Neural cell (in vitro differentiated cells): ENCODE measurements around the gene NTNG1. TPM values are rescaled to one million over a fixed set of nuclear protein-coding genes. Genes with fewer than 3 reads are reported as not detected.

ENCODE experiments used
- H2AFZ ChIP-seq: fragments of 200-600, 300-800 bp; sonication (generic), shearing (Covaris generic); 2 replicates; pipeline ENCODE4 v1.6.0; 2014; ENCODE audit warnings: low read depth, mild to moderate bottlenecking, antibody characterized with exemption, low read length, moderate library complexity
- H3F3A ChIP-seq: fragments of 200-600 bp; shearing (Covaris generic); 2 replicates; pipeline ENCODE4 v1.6.1; 2016; ENCODE audit warnings: mild to moderate bottlenecking, moderate library complexity, mixed read lengths, antibody characterized with exemption, low read length; ENCODE audit not compliant: insufficient read depth, poor library complexity, severe bottlenecking
- H3K27ac ChIP-seq: fragments of 200-600, 300-800 bp; sonication (generic), shearing (Covaris generic); 2 replicates; pipeline ENCODE4 v1.5.1; 2014; ENCODE audit warnings: mild to moderate bottlenecking, low read length, moderate library complexity
- H3K27me3 ChIP-seq: fragments of 300-800, 200-600 bp; sonication (generic), shearing (Covaris generic); 2 replicates; pipeline ENCODE4 v1.6.0; 2014; ENCODE audit warnings: mild to moderate bottlenecking, low read depth, low read length, moderate library complexity; ENCODE audit not compliant: insufficient read depth
- H3K36me3 ChIP-seq: fragments of 300-800, 200-600 bp; sonication (generic), shearing (Covaris generic); 2 replicates; pipeline ENCODE4 v1.5.1; 2014; ENCODE audit warnings: mild to moderate bottlenecking, antibody characterized with exemption, low read length, moderate library complexity; ENCODE audit not compliant: insufficient read depth
- H3K4me2 ChIP-seq: fragments of 300-800, 200-600 bp; sonication (generic), shearing (Covaris generic); 2 replicates; pipeline ENCODE4 v1.6.0; 2014; ENCODE audit warnings: mild to moderate bottlenecking, low read length
- H3K4me3 ChIP-seq: fragments of 300-800, 200-600 bp; sonication (generic), shearing (Covaris generic); 2 replicates; pipeline ENCODE4 v1.5.1; 2014; ENCODE audit warnings: mild to moderate bottlenecking, low read length, moderate library complexity
- H3K79me2 ChIP-seq: fragments of 200-600 bp; shearing (Covaris generic); replicated peaks from 2 replicates; pipeline ENCODE4 v1.6.0; 2014; ENCODE audit warnings: mild to moderate bottlenecking, low read length, moderate library complexity; ENCODE audit not compliant: insufficient read depth
- H3K9ac ChIP-seq: fragments of 300-800, 200-600 bp; sonication (generic), shearing (Covaris generic); 2 replicates; pipeline ENCODE4 v1.6.1; 2016; ENCODE audit warnings: mild to moderate bottlenecking, low read length, mixed read lengths
- H3K9me2 ChIP-seq: fragments of 200-600 bp; shearing (Covaris generic); 2 replicates; pipeline ENCODE4 v1.6.1; 2016; ENCODE audit warnings: mild to moderate bottlenecking, low read length, mixed read lengths; ENCODE audit not compliant: insufficient read depth
- H3K9me3 ChIP-seq: fragments of 200-600, 300-800 bp; sonication (generic), shearing (Covaris generic); 2 replicates; pipeline ENCODE4 v1.6.1; 2016; ENCODE audit warnings: mild to moderate bottlenecking, mixed run types, low read length, moderate library complexity, mixed read lengths
- H4K20me1 ChIP-seq: fragments of 200-600 bp; shearing (Covaris generic); 2 replicates; pipeline ENCODE4 v1.6.1; 2016; ENCODE audit warnings: mild to moderate bottlenecking, mixed run types; ENCODE audit not compliant: insufficient read depth
- CTCF ChIP-seq: fragments of 450-650 bp; IDR thresholded peaks from 2 replicates; pipeline ENCODE4 v1.5.1; 2014; ENCODE audit warnings: antibody characterized with exemption, mild to moderate bottlenecking, moderate library complexity; ENCODE audit not compliant: poor library complexity, severe bottlenecking
- EP300 ChIP-seq: fragments of 450-650 bp; conservative IDR thresholded peaks from 2 replicates; pipeline ENCODE4 v1.6.1; 2014; ENCODE audit warnings: antibody characterized with exemption, mild to moderate bottlenecking, moderate library complexity; ENCODE audit not compliant: poor library complexity, severe bottlenecking
- EZH2 ChIP-seq: fragments of 200-600, 300-800 bp; shearing (Covaris generic), sonication (generic); IDR thresholded peaks from 2 replicates; pipeline ENCODE4 v1.6.1; 2014; ENCODE audit warnings: antibody characterized with exemption, low read length, borderline replicate concordance, mild to moderate bottlenecking; ENCODE audit not compliant: insufficient read depth, poor library complexity, severe bottlenecking
- MXI1 ChIP-seq: fragments of 450-650 bp; conservative IDR thresholded peaks from 2 replicates; pipeline ENCODE4 v1.6.1; 2014; ENCODE audit warnings: antibody characterized with exemption, mild to moderate bottlenecking; ENCODE audit not compliant: poor library complexity, severe bottlenecking
- POLR2AphosphoS5 ChIP-seq: IDR thresholded peaks from 2 replicates; pipeline ENCODE4 v1.6.1; 2012
- RAD21 ChIP-seq: fragments of 450-650 bp; conservative IDR thresholded peaks from 2 replicates; pipeline ENCODE4 v1.6.1; 2014; ENCODE audit warnings: antibody characterized with exemption, mild to moderate bottlenecking, moderate library complexity
- REST ChIP-seq: IDR thresholded peaks from 2 replicates; pipeline ENCODE4 v1.6.1; 2012; ENCODE audit warnings: borderline replicate concordance
- SMC3 ChIP-seq: fragments of 450-650 bp; conservative IDR thresholded peaks from 2 replicates; pipeline ENCODE4 v1.6.1; 2014; ENCODE audit warnings: antibody characterized with exemption, mild to moderate bottlenecking, moderate library complexity; ENCODE audit not compliant: poor library complexity
- TAF1 ChIP-seq: IDR thresholded peaks from 2 replicates; pipeline ENCODE4 v1.6.1; 2012; ENCODE audit warnings: low read depth
- polyA plus RNA-seq: library from polyadenylated mRNA; depleted of rRNA; stranded (reverse); fragments of >200 nt; gene quantifications from 2 replicates; pipeline ENCODE4 v1.2.3, GENCODE V29; 2014

Gene NTNG1
- polyA plus RNA-seq, 1 donor from 2014 or later, result not detected

GRCh38 chr1:107342316-107342715 lies 201.5 kb downstream of the NTNG1 start:
- TF ChIP-seq RAD21, result no peak
- TF ChIP-seq MXI1, result no peak
- TF ChIP-seq TAF1, result no peak
- TF ChIP-seq EP300, result no peak
- TF ChIP-seq CTCF, result no peak
- no peak for TF ChIP-seq REST
- TF ChIP-seq SMC3, result no peak
- TF ChIP-seq POLR2AphosphoS5, result no peak
- TF ChIP-seq EZH2, result no peak
- Histone ChIP-seq H3K4me3 (no peak overlapping the region), H2AFZ (no peak overlapping the region), H3K36me3 (no peaks in the 10 kb centered on the region), H3K9me2 (no peaks in the 10 kb centered on the region), H3K4me2 (no peak overlapping the region), H4K20me1 (no peaks in the 10 kb centered on the region), H3K27me3 (no peaks in the 10 kb centered on the region), H3K79me2 (no peaks in the 10 kb centered on the region), H3K9me3 (no peaks in the 10 kb centered on the region), H3F3A (no peaks in the 10 kb centered on the region), H3K27ac (no peak overlapping the region), H3K9ac (no peak overlapping the region)

GRCh38 chr1:107342768-107343167 lies 201.9 kb downstream of the NTNG1 start:
- Histone ChIP-seq H3K9me2 (no peaks in the 10 kb centered on the region), H3K79me2 (no peaks in the 10 kb centered on the region)

More at GRCh38 chr1:107342768-107343167, 201.9 kb downstream of the NTNG1 start:
- Histone ChIP-seq H3F3A (no peaks in the 10 kb centered on the region), H2AFZ (no peak overlapping the region), H3K4me3 (no peak overlapping the region), H3K27ac (no peak overlapping the region), H3K9ac (no peak overlapping the region), H3K36me3 (no peaks in the 10 kb centered on the region), H3K4me2 (no peak overlapping the region), H4K20me1 (no peaks in the 10 kb centered on the region), H3K9me3 (no peaks in the 10 kb centered on the region), H3K27me3 (no peaks in the 10 kb centered on the region)
- TF ChIP-seq REST (no peak), RAD21 (no peak), TAF1 (no peak), CTCF (no peak), EZH2 (no peak), MXI1 (no peak), SMC3 (no peak), POLR2AphosphoS5 (no peak), EP300 (no peak)
